ENCODE data around the gene MSL1. TPM values are rescaled to one million over a fixed set of nuclear protein-coding genes. Genes with fewer than 3 reads are reported as not detected.

MSL1 gene
- total RNA-seq, 4 donors from 2014 or later = 50.2 to 139 (median 61.9) TPM

DNA sequence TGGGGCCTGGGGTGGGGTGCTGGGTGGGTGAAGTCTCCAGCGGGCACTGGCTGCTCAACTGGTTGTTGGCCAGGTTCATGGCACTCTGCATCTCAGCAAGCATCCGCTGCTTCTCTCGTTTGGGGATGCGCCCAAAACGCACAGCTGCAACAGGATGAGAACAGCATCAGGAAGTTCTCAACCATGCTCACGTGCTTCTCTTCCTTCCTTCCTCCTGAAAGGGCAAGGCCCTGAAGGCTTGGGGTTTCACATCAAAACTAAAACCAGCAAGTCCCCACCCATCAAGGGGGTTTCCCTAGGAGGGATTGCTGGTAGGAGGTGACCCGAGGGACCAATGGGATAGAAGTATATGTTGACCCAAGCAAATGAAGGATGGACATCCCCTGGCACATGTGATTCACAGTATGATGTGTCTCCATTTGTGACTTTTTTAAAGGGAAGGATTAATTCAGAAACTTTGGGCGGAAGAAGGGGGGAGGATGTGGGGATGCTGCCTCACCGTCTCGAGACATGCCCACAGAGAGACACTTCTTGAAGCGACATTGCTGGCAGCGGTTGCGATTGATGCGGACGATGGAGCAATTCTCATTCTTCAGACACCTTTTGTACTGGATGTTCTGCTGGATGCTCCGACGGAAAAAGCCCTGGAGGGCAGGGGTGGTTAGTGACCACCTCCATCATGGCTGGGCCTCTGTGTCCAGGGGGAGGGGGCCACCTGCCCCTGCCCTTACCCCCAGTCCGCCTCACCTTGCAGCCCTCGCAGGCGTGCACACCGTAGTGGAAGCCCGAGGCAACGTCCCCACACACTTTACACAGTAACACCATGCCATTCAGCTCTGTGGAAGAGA, 25.6 kb upstream of the MSL1 start:
- TF ChIP-seq, protein P1, sequence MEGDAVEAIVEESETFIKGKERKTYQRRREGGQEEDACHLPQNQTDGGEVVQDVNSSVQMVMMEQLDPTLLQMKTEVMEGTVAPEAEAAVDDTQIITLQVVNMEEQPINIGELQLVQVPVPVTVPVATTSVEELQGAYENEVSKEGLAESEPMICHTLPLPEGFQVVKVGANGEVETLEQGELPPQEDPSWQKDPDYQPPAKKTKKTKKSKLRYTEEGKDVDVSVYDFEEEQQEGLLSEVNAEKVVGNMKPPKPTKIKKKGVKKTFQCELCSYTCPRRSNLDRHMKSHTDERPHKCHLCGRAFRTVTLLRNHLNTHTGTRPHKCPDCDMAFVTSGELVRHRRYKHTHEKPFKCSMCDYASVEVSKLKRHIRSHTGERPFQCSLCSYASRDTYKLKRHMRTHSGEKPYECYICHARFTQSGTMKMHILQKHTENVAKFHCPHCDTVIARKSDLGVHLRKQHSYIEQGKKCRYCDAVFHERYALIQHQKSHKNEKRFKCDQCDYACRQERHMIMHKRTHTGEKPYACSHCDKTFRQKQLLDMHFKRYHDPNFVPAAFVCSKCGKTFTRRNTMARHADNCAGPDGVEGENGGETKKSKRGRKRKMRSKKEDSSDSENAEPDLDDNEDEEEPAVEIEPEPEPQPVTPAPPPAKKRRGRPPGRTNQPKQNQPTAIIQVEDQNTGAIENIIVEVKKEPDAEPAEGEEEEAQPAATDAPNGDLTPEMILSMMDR (IDR thresholded peaks at IDR 0.05) = no peak
- no peak for ATAC-seq (ENCODE audit: low FRiP score)
- no peak for DNase-seq (ENCODE audit: low spot score)

DNA sequence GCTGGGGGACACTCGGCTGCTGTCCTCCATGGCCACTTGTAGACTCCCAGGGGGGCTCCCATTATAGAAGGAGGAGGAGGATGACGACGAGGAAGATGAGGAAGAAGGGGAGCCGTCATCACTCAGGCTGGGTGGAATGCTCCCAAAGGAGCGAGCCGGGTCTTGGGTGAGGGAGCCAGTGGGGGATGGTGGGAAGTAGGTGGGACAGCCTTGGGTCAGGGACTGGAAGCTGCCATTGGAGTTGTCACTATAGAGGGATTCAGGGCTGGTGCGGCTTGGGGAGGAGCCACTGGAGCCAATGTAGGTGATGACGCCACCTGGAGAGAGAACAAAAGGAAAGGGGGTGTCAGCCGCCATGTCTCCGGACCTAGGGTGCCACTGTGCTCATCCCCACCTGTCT, 24.7 kb upstream of the MSL1 start:
- TF ChIP-seq, protein P1 (IDR thresholded peaks at IDR 0.05) = no peak
- no peak for ATAC-seq (ENCODE audit: low FRiP score)
- DNase-seq (ENCODE audit: low spot score) = no peak

DNA sequence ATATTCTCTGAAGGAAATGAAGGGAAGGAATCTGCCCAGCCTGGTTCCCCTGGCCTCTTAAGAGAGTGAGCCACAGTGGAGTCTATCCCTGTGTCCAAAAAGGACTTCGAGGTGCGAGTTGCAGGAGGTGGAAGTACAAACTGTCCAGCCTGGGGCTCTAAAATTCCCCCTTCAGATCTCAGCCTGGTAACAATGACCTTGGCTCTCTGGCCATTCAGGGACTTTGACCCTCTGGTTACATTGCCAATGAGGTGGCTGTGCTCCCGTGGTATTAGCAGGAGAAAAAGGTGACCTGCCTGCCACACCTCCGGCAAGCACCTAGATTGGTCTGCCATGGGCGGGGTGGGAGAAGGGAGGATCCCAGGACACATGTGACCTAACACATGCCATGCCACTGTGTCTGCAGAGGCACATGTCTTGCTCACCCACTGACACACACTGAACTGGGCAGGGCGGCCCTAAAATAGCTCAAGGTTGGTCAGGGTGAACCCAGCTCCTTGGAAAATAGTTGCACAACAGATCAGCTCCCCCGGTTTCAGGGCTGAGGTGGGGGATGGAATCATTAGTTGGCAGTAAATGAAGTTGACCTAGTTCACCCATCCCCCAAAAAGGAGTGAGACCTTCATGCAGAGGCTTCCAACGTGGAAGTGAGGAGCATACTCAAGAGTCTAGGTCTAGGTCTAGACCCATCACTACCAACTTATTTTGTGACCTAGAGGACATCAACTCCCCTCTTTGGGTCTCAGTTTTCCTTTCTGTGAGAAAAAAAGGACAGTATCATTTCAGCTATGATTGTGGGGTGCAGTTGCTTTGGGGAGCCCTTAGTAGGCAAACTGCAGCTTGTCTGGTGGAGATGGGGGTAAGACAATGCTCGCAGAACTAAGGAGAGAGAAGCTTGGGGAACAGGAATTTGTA, 23.6 kb upstream of the MSL1 start:
- TF ChIP-seq, protein P1 (IDR thresholded peaks at IDR 0.05) = no peak
- DNase-seq (ENCODE audit: low spot score) (no peak), ATAC-seq (ENCODE audit: low FRiP score) (peak; percentile 45)

DNA sequence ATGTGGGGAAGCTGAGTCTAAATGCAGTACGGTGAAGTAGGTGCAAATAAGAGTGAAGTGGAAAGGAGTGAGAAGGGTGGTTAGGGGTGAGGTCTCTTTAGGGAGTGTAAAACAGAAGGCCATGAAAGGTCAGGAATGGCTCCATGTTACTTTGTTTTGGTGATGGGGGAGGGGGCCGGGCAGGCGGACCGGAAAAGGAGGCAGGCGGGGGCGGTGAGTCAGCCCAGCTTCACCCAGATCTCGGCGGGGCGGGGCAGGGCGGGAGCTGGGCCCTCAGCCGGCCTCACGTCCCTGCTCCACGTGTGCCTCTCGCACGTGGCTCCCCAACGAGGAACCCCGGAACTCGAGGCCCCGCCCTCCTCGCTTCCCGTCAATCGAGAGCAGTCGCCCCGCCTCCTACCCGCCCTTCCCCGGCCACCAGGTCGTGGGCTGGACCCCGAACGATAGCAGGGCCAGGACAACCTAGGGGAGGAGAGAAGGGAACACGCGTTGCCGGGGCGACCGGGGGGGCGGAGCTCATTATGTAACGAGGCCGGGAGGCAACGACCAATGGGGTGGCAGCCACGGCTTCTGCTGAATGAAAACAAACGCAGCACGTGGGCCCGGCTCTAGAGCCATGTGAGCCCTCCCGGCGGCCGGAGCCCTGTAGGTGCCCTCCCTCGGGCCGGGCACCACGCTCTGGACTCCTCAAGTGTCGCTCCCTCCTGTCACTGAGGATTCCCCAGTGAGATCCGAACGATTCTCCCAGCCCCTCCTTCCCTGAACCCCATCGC, 22.7 kb upstream of the MSL1 start:
- TF ChIP-seq, protein P1 (IDR thresholded peaks at IDR 0.05) = no peak
- ATAC-seq (ENCODE audit: low FRiP score) = peak; percentile 69
- DNase-seq (ENCODE audit: low spot score) = peak; percentile 98

DNA sequence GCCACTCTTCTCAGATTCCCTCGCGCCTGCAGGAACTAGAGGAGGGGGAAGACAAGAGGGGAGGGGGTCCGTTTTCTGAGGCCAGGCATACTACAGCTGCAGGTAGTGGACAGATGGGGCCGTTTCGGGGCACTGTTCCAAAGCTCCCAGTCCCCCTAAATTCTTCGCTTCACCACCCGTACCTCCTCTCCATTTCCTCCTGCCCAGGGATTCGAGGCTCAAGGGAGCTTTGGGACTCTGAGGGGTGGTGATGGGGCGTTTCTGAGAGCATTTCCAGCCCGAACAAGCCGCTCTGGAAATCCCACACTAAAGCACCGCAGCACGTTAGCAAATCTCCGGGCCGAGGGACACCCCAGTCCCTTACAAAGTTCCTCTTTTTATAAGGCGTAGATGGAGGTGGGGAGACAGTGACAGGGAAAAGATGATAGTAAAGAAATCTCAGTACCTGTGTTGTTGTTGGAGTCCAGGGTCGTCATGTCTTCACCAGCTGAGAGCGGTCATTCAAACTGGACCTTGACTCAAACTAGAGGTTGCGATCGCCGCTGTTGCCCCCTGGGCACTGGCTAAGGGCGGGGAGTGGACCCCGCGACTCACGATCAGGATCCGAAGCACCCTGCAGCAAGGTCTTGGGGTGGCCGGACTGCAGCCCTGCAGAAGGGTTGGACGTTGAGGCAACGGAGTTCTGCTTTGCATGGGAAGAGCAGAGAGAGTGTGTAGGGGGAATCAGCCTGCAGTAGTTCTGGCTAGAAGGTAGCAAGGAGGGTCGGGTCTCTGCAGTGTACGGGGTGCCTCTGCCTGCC, 22.0 kb upstream of the MSL1 start:
- DNase-seq (ENCODE audit: low spot score) (no peak), ATAC-seq (ENCODE audit: low FRiP score) (no peak)

DNA sequence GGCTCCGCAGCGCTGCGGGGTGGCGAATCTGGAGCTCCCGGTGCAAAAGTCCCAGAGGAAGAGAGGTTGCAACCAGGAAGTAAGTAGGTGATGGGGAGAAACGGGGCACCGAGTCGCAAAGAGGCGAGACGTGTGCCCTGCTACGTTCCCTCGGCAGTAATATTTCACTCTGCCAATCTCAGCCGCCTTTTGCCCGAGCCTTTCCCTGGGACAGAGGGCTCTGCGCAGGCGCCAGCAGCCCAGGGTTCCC, 21.4 kb upstream of the MSL1 start, which contains the start of gene NR1D1:
TSS of gene NR1D1 (minus strand) at position 171 of the 250 bp plus-strand sequence. CDS start 495 bp downstream, outside the sequence.
- no peak for ATAC-seq (ENCODE audit: low FRiP score)
- TF ChIP-seq, protein P1 (IDR thresholded peaks at IDR 0.05) = no peak
- DNase-seq (ENCODE audit: low spot score) = no peak

More for the DNA sequence above, 22.0 kb upstream of the MSL1 start:
- TF ChIP-seq, protein P1 (IDR thresholded peaks at IDR 0.05) = no peak
